ENCODE measurements around the gene KIF9.
"Not testable (repeated sequence)": the region's sequence is repeated elsewhere in the genome, so short reads cannot be mapped to it uniquely, and the experiment has no call there.

The KIF9 gene

DNA sequence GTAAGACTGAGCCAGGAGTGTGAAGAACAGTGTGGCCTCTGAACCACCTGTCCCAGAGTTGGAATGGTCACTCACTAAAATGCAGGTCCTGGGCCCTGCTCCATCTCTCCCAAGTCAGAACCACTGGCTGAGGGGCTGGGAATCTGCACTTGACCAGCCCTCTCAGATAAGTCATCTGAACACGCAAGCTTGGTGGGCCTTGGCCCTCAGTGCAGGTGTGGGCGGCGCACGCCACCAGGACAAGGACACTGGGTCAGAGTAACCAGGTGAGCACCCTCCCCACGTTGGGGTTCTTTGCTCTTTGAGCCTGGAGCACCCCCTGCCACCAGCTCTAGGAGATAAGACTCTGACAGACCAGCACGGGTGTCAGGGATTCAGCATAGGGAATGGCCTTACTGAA, 42.7 kb downstream of the KIF9 start:
- FAIRE-seq = no peak
- DNase-seq (ENCODE audit: insufficient read length, low spot score) = no peak
- no peak for TF ChIP-seq PAX5 (IDR thresholded peaks at IDR 0.05; ENCODE audit: insufficient read depth, low read length, severe bottlenecking)
- TF ChIP-seq POLR2A (IDR thresholded peaks at IDR 0.05; ENCODE audit: low read depth, low read length) = no peak
- no peak for TF ChIP-seq TAF1 (IDR thresholded peaks at IDR 0.05; ENCODE audit: low read depth, low read length)
- TF ChIP-seq POU2F2 (IDR thresholded peaks at IDR 0.05; ENCODE audit: low read depth, low read length) = no peak
- no peak for TF ChIP-seq SPI1 (IDR thresholded peaks at IDR 0.05; ENCODE audit: low read depth, low read length)
- TF ChIP-seq POLR2AphosphoS5 (IDR thresholded peaks at IDR 0.05; ENCODE audit: low read depth, low read length) = no peak

DNA sequence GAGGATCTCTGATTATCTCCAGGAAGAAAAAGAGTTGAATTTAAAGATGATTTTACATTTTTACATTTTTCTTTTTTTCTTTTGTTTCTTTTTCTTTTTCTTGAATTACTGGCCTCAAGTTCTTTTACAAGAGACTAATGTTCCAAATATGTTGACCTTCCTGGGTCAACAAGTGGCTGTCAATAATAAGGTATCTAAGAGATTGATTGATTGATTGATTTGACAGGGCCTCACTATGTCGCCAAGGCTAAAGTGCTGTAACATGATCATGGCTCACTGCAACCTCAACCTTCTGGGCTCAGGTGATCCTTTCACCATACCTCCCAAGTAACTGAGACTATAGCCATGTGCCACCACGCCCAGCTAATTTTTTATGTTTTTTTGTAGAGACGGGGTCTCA, 44.6 kb downstream of the KIF9 start:
- FAIRE-seq (no peak), DNase-seq (ENCODE audit: insufficient read length, low spot score) (no peak)
- no peak for TF ChIP-seq POLR2A (IDR thresholded peaks at IDR 0.05; ENCODE audit: low read depth, low read length)
- no peak for TF ChIP-seq SPI1 (IDR thresholded peaks at IDR 0.05; ENCODE audit: low read depth, low read length)
- TF ChIP-seq PAX5 (IDR thresholded peaks at IDR 0.05; ENCODE audit: insufficient read depth, low read length, severe bottlenecking) = no peak
- no peak for TF ChIP-seq POLR2AphosphoS5 (IDR thresholded peaks at IDR 0.05; ENCODE audit: low read depth, low read length)
- TF ChIP-seq TAF1 (IDR thresholded peaks at IDR 0.05; ENCODE audit: low read depth, low read length) = no peak
- TF ChIP-seq POU2F2 (IDR thresholded peaks at IDR 0.05; ENCODE audit: low read depth, low read length) = no peak

DNA sequence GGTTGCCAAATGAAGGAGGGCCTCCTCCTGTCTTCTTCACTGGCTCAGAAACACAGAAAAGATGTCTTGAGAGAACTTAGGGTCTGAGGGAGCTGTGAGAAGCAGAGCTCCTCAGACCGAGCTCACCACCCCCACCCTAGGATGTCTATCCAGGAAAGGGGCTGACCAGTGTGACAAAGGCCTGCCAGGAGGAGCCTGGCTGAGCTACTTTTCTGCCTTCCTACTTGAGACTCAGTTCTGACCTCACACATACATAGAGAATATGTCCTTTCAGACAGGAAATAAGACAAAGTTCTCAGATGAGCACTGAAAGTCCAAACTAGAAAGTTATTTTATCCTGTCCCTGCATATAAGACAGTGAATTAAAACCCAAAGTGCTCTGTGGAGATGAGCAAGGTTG, 54.5 kb downstream of the KIF9 start:
- no peak for FAIRE-seq
- TF ChIP-seq PAX5 (IDR thresholded peaks at IDR 0.05; ENCODE audit: insufficient read depth, low read length, severe bottlenecking) (no peak), TAF1 (IDR thresholded peaks at IDR 0.05; ENCODE audit: low read depth, low read length) (0 out of 2 replicates have a peak, but pooled peaks have one; percentile 22)
- no peak for DNase-seq (ENCODE audit: insufficient read length, low spot score)

DNA sequence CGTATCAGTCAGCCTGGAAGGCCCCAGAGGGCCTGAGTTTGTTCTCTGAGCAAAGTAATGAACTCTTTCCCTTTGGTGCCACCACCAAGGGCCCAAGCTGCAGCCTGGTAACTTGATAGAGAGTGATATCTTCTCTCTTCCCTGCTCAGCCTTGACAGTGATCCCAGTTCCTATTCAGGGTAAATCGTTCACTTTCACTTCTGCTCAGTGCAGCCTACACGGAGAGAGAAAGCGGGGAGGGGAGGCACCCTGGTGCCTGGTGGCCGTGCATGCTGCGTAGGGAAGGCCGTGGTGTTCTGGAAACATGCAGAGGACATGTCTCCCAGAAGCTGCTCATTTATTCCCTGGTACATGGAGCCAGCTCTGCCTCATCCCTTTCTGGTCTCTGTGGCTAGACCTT, 54.9 kb downstream of the KIF9 start:
- DNase-seq (ENCODE audit: insufficient read length, low spot score) = no peak
- TF ChIP-seq POU2F2 (IDR thresholded peaks at IDR 0.05; ENCODE audit: low read depth, low read length) (no peak), SPI1 (IDR thresholded peaks at IDR 0.05; ENCODE audit: low read depth, low read length) (peak; percentile 98)
- FAIRE-seq = peak; percentile 85

DNA sequence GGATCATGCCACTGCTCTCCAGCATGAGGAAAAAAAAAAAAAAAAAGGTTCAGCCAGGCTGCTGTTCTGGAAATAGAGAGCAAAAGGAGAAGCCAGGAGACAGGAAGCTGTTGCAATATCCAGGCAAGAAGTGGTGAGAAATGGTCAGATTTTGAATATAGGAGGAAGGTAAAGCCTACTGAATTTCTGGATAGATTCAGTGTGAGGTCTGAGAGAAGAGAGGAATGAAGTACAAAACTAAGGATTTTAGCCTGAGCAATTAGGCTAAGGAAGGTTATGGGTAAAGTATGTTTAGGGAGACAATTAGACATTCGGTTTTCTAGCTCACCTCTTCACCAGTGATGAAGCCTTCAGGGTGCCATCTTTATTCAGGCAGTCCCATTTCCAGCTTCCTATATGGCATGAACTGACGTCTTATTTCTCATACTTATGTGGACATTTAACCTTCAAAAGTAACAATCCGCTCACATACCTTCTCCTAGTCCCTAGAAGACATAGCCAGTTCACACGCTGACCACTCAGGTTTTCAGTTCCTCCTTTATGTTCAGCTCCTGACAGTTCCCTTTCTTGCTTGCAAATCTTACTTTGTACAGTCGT, 57.2 kb downstream of the KIF9 start:
- TF ChIP-seq POU2F2 (IDR thresholded peaks at IDR 0.05; ENCODE audit: low read depth, low read length) = no peak
- peak; percentile 99 for TF ChIP-seq SPI1 (IDR thresholded peaks at IDR 0.05; ENCODE audit: low read depth, low read length)
- peak; percentile 85 for FAIRE-seq
- DNase-seq (ENCODE audit: insufficient read length, low spot score) = no peak

DNA sequence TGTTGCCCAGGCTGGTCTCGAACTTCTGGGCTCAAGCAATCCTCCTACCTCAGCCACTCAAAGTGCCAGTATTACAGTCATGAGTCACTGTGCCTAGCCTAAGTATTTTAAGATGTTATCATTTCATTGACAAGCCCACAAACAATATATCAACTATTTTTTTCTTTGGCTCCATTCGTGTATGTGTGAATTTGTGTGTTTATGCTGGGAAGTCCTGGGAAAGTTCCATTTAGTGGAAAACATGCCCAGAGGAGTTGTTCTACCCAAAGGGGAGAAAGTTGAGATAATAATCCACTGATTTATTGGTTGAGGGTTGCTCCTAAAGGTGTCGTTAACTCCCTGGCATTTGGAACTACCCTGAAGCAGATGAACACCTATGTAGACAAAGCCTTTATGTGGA, 58.8 kb downstream of the KIF9 start:
- FAIRE-seq (no peak), DNase-seq (ENCODE audit: insufficient read length, low spot score) (no peak)
- TF ChIP-seq SPI1 (IDR thresholded peaks at IDR 0.05; ENCODE audit: low read depth, low read length) = no peak
- no peak for TF ChIP-seq POLR2A (IDR thresholded peaks at IDR 0.05; ENCODE audit: low read depth, low read length)
- TF ChIP-seq POU2F2 (IDR thresholded peaks at IDR 0.05; ENCODE audit: low read depth, low read length) = no peak
- TF ChIP-seq PAX5 (IDR thresholded peaks at IDR 0.05; ENCODE audit: insufficient read depth, low read length, severe bottlenecking) = no peak
- no peak for TF ChIP-seq POLR2AphosphoS5 (IDR thresholded peaks at IDR 0.05; ENCODE audit: low read depth, low read length)
- TF ChIP-seq TAF1 (IDR thresholded peaks at IDR 0.05; ENCODE audit: low read depth, low read length) = no peak

DNA sequence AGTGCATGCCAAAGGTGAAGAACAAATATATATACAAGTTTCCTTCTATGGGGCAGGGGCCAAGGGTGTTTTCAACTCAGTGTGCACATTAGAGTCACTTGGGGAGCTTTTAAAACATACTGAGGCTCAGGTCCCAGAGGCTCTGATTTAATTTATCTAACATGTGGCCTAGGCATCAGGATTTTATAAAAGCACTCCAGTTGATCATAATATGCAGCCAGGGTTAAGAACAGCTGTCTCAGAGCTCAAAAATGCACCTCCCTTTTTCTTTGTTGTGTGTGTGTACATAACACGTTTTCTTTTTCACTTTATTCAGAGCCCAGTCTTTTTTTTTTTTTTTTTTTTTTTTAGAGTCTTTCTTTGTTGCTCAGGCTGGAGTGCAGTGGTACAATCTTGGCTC, 60.8 kb downstream of the KIF9 start:
- FAIRE-seq = no peak
- TF ChIP-seq TAF1 (IDR thresholded peaks at IDR 0.05; ENCODE audit: low read depth, low read length) (no peak), POU2F2 (IDR thresholded peaks at IDR 0.05; ENCODE audit: low read depth, low read length) (no peak), PAX5 (IDR thresholded peaks at IDR 0.05; ENCODE audit: insufficient read depth, low read length, severe bottlenecking) (no peak), POLR2A (IDR thresholded peaks at IDR 0.05; ENCODE audit: low read depth, low read length) (no peak), POLR2AphosphoS5 (IDR thresholded peaks at IDR 0.05; ENCODE audit: low read depth, low read length) (no peak), SPI1 (IDR thresholded peaks at IDR 0.05; ENCODE audit: low read depth, low read length) (no peak)
- DNase-seq (ENCODE audit: insufficient read length, low spot score) = no peak

DNA sequence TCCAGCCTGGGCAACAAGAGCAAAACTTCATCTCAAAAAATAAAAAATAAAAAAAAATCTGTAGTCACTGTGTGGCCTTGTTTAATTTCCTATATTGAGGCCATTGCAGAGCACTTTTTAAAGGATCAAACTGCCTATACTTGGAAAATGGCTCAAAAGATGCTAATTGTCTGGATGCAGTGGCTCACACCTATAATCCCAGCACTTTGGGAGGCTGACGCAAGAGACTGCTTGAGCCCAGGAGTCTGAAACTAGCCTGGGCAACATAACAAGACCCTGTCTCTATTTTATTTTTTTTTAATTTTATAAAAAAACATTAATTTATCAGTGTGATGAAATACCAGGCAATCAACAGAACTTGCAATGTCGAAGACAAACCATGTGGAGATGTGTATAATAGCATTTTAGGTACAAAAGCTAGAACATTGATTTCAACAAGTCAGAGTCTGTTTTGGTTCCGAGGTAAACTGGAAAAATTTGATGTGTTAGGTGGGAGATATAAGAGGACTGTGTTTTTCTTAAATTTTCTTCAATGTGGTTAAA, 71.7 kb downstream of the KIF9 start:
- no peak for FAIRE-seq
- no peak for DNase-seq (ENCODE audit: insufficient read length, low spot score)
- TF ChIP-seq PAX5 (IDR thresholded peaks at IDR 0.05; ENCODE audit: insufficient read depth, low read length, severe bottlenecking) = no peak
- no peak for TF ChIP-seq SPI1 (IDR thresholded peaks at IDR 0.05; ENCODE audit: low read depth, low read length)
- no peak for TF ChIP-seq POLR2A (IDR thresholded peaks at IDR 0.05; ENCODE audit: low read depth, low read length)
- no peak for TF ChIP-seq POLR2AphosphoS5 (IDR thresholded peaks at IDR 0.05; ENCODE audit: low read depth, low read length)
- TF ChIP-seq POU2F2 (IDR thresholded peaks at IDR 0.05; ENCODE audit: low read depth, low read length) = no peak
- TF ChIP-seq TAF1 (IDR thresholded peaks at IDR 0.05; ENCODE audit: low read depth, low read length) = no peak

DNA sequence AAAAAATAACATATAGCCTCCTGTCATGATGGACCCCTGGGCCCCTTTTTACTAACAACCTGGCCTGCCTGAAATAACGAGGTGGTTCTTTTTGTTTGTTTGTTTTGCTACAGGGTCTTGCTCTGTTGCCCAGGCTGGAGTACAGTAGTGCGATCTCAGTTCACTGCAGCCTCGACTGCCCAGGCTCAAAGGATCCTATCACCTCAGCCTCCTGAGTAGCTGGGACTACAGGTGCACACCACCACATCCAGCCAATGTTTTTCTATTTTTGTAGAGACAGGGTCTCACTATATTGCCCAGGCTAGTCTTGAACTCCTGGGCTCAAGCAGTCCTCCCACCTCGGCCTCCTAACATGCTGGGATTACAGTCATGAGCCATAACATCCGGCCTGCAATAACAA, 76.6 kb downstream of the KIF9 start:
- not testable (repeated sequence) for DNase-seq (ENCODE audit: insufficient read length, low spot score); FAIRE-seq

DNA sequence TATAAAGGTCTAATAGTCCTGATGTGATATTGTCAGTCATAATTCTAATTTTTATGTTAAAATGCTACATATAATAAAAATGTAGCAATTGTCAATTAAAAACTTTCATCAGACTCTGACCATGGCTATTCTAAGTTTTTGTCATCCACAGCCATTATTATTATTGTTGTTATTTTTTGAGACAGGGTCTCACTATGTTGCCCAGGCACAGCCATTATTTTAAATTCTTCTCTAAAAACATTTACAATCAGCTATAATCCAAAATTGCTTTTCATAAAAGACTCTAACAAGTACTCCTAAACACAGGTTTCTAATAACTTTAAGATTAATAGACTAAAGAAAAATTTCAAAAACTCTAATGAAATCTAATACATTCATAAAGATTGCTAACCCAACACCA, 77.7 kb downstream of the KIF9 start:
- TF ChIP-seq SPI1 (IDR thresholded peaks at IDR 0.05; ENCODE audit: low read depth, low read length) (no peak), PAX5 (IDR thresholded peaks at IDR 0.05; ENCODE audit: insufficient read depth, low read length, severe bottlenecking) (no peak), POU2F2 (IDR thresholded peaks at IDR 0.05; ENCODE audit: low read depth, low read length) (no peak), POLR2AphosphoS5 (IDR thresholded peaks at IDR 0.05; ENCODE audit: low read depth, low read length) (no peak), POLR2A (IDR thresholded peaks at IDR 0.05; ENCODE audit: low read depth, low read length) (no peak), TAF1 (IDR thresholded peaks at IDR 0.05; ENCODE audit: low read depth, low read length) (no peak)
- FAIRE-seq = no peak
- no peak for DNase-seq (ENCODE audit: insufficient read length, low spot score)

DNA sequence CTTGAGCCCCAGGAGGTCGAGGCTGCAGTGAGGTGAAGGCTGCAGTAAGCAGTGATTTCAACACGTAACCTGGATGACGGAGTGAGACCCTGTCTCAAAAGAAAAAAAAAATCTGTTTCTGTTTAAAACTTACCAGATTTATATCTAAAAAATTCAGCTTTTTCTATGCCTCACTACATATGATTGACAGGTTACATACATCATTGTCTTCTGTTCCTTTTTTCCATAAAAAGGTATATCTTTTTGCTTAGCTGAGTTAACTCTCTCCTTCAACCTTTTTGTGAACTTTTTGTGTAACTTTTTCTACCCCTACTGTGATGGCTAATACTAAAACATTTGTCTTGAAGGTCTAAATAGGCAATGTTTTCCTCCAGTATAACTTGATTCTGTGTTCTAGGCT, 80.1 kb downstream of the KIF9 start:
- FAIRE-seq (no peak), DNase-seq (ENCODE audit: insufficient read length, low spot score) (no peak)
- TF ChIP-seq SPI1 (IDR thresholded peaks at IDR 0.05; ENCODE audit: low read depth, low read length) (no peak), POU2F2 (IDR thresholded peaks at IDR 0.05; ENCODE audit: low read depth, low read length) (no peak), PAX5 (IDR thresholded peaks at IDR 0.05; ENCODE audit: insufficient read depth, low read length, severe bottlenecking) (no peak), POLR2AphosphoS5 (IDR thresholded peaks at IDR 0.05; ENCODE audit: low read depth, low read length) (no peak), TAF1 (IDR thresholded peaks at IDR 0.05; ENCODE audit: low read depth, low read length) (no peak), POLR2A (IDR thresholded peaks at IDR 0.05; ENCODE audit: low read depth, low read length) (no peak)

All from GM12891 (cell line).